Lung (tissue), 12 donors: ENCODE results near the gene ABHD16B. TPM values are rescaled to one million over a fixed set of nuclear protein-coding genes. Genes with fewer than 3 reads are reported as not detected.

ENCODE experiments used
- ATAC-seq: fragments of 200-7000 bp; cut with Tn5 transposase; one replicate; pipeline ENCODE4 v1.9.1; 2020; ENCODE audit warnings: moderate number of reproducible peaks; ENCODE audit not compliant: insufficient read depth, low FRiP score
- DNase-seq, 3 donors: peaks; one replicate each; pipeline ENCODE4 v3.0.0-alpha.2; 2013 to 2017
- H3K27ac ChIP-seq, 2 donors: one replicate each; pipeline ENCODE4 v1.5.1; 2013; ENCODE audit warnings: mild to moderate bottlenecking in 2 of 2, moderate library complexity in 2 of 2, control low read depth in 1 of 2, inconsistent platforms in 1 of 2, low read depth in 1 of 2, low read length in 1 of 2
- H3K27me3 ChIP-seq, 3 donors: one replicate each; pipeline ENCODE4 v1.5.1; 2013; ENCODE audit warnings: low read length in 2 of 3; ENCODE audit not compliant: control insufficient read depth in 3 of 3, insufficient read depth in 3 of 3
- H3K36me3 ChIP-seq, 4 donors: one replicate each; pipeline ENCODE4 v1.5.1; 2013; ENCODE audit warnings: low read length in 4 of 4, mild to moderate bottlenecking in 1 of 4, moderate library complexity in 1 of 4; ENCODE audit not compliant: control insufficient read depth in 4 of 4, insufficient read depth in 4 of 4
- H3K4me1 ChIP-seq, 5 donors: one replicate each; pipeline ENCODE4 v1.5.1; 2013; ENCODE audit warnings: low read length in 5 of 5, mild to moderate bottlenecking in 2 of 5, moderate library complexity in 1 of 5; ENCODE audit not compliant: control insufficient read depth in 5 of 5, insufficient read depth in 5 of 5
- H3K4me3 ChIP-seq: one replicate; pipeline ENCODE4 v1.5.1; 2013; ENCODE audit warnings: mild to moderate bottlenecking, control low read depth, moderate library complexity
- H3K9ac ChIP-seq, 2 donors: one replicate each; pipeline ENCODE4 v1.5.1; 2013; ENCODE audit warnings: low read length in 2 of 2, control low read depth in 1 of 2; ENCODE audit not compliant: insufficient read depth in 1 of 2
- H3K9me3 ChIP-seq, 4 donors: one replicate each; pipeline ENCODE4 v1.5.1; 2013; ENCODE audit warnings: low read length in 3 of 4, mild to moderate bottlenecking in 1 of 4, moderate library complexity in 1 of 4; ENCODE audit not compliant: control insufficient read depth in 4 of 4, insufficient read depth in 3 of 4
- WGBS, 2 donors: extraction: QIAGEN DNeasy Blood & Tissue Kit; methylation state at CpG; one replicate each; pipeline ENCODE4 v1.1.7; 2013; 5-methylcytosine and 5-hydroxymethylcytosine counted together
- polyA plus RNA-seq, 2 donors: library from polyadenylated mRNA; stranded (reverse); fragments of 200-250 nt; gene quantifications; one replicate each; pipeline ENCODE4 v1.2.1, GENCODE V29; 2013
- total RNA-seq, 2 donors: library from RNA; depleted of rRNA in 1 of 2; stranded (reverse); fragments of >200 nt in 1 of 2; gene quantifications; one replicate each; pipeline ENCODE4 v1.2.1, GENCODE V29; 2014 to 2021
- TF ChIP-seq, protein P1 (sequence below): IDR thresholded peaks from 2 replicates; pipeline ENCODE4 v1.5.1; 2012; ENCODE audit warnings: mild to moderate bottlenecking; ENCODE audit errors: control extremely low read depth, extremely low read depth
- donor health status: control.
- donor health status: control.
- donor health status: Bipolar disorder and iron deficiency.
- donor health status: healthy.
- donor health status: DM: yes; HTN: yes; CAD: no.

Gene ABHD16B
- total and polyA plus RNA-seq, 4 donors, result 0.89 to 1.5 TPM; not detected in 2

- DNase-seq (no peak), ATAC-seq (no peak)
- Histone ChIP-seq H3K4me1 (peaks cover 7 to 59% (median 31%) of the 10 kb centered on the region in 5 donors), H3K9me3 (no peaks in the 10 kb centered on the region), H3K9ac (no peak overlapping the region), H3K27me3 (peaks cover 0 to 5% (median 0%) of the 10 kb centered on the region in 3 donors), H3K27ac (peak overlapping the region; percentile 34 to 69), H3K36me3 (peaks cover 0 to 13% (median 3%) of the 10 kb centered on the region in 4 donors), H3K4me3 (no peak overlapping the region)
- WGBS, 2 donors, result 35 to 46% methylated on average over 7 of the region's 7 CpGs
- TF ChIP-seq, protein P1, sequence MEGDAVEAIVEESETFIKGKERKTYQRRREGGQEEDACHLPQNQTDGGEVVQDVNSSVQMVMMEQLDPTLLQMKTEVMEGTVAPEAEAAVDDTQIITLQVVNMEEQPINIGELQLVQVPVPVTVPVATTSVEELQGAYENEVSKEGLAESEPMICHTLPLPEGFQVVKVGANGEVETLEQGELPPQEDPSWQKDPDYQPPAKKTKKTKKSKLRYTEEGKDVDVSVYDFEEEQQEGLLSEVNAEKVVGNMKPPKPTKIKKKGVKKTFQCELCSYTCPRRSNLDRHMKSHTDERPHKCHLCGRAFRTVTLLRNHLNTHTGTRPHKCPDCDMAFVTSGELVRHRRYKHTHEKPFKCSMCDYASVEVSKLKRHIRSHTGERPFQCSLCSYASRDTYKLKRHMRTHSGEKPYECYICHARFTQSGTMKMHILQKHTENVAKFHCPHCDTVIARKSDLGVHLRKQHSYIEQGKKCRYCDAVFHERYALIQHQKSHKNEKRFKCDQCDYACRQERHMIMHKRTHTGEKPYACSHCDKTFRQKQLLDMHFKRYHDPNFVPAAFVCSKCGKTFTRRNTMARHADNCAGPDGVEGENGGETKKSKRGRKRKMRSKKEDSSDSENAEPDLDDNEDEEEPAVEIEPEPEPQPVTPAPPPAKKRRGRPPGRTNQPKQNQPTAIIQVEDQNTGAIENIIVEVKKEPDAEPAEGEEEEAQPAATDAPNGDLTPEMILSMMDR, result no peak
Measured at GRCh38 chr20:63859166-63859699, 2.1 kb upstream of the ABHD16B start.

GRCh38 chr20:63860325-63861051 is 810 bp upstream of the ABHD16B start:
- H3K4me1 ChIP-seq, result peaks cover 2 to 48% (median 26%) of the 10 kb centered on the region in 5 donors
- TF ChIP-seq, protein P1, result no peak
- H3K4me3 ChIP-seq, result no peak overlapping the region
- no peak overlapping the region for H3K27ac ChIP-seq
- peaks cover 0 to 5% (median 0%) of the 10 kb centered on the region in 3 donors for H3K27me3 ChIP-seq
- peaks cover 0 to 13% (median 3%) of the 10 kb centered on the region in 4 donors for H3K36me3 ChIP-seq
- ATAC-seq (no peak), DNase-seq (no peak)
- 48 to 72% methylated on average over 17 of the region's 17 CpGs for WGBS, 2 donors
- H3K9me3 ChIP-seq, result no peaks in the 10 kb centered on the region
- no peak overlapping the region for H3K9ac ChIP-seq

DNA sequence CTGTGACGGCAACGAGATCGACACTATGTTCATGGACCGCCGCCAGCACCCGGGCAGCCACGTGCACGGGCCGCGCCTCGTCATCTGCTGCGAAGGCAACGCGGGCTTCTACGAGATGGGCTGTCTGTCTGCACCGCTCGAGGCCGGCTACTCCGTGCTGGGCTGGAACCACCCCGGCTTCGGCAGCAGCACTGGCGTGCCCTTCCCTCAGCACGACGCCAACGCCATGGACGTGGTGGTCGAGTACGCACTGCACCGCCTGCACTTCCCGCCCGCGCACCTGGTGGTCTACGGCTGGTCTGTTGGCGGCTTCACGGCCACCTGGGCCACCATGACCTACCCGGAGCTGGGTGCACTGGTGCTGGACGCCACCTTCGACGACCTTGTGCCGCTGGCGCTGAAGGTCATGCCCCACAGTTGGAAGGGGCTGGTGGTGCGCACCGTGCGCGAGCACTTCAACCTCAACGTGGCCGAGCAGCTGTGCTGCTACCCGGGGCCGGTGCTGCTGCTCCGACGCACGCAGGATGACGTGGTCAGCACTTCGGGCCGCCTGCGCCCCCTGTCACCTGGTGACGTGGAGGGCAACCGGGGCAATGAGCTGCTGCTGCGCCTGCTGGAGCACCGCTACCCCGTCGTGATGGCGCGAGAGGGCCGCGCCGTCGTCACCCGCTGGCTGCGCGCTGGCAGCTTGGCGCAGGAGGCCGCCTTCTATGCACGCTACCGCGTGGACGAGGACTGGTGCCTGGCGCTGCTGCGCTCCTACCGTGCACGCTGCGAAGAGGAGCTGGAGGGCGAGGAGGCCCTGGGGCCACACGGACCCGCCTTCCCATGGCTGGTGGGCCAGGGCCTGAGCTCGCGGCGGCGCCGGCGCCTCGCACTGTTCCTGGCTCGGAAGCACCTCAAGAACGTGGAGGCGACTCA is 943 bp downstream of the ABHD16B start:
- DNase-seq (no peak), ATAC-seq (no peak)
- H3K9me3 ChIP-seq, result no peaks in the 10 kb centered on the region
- peaks cover 0 to 13% (median 3%) of the 10 kb centered on the region in 4 donors for H3K36me3 ChIP-seq
- H3K4me3 ChIP-seq, result no peak overlapping the region
- H3K4me1 ChIP-seq, result peaks cover 0 to 36% (median 21%) of the 10 kb centered on the region in 5 donors
- no peak overlapping the region for H3K9ac ChIP-seq
- no peaks in the 10 kb centered on the region for H3K27me3 ChIP-seq
- H3K27ac ChIP-seq, result no peak overlapping the region
- WGBS, 2 donors, result 96 to 98% methylated on average over 92 to 95 of the region's 95 CpGs
- TF ChIP-seq, protein P1, result no peak
